H9 (cell line): Measurements from ENCODE around the gene CCR9. TPM values are rescaled to one million over a fixed set of nuclear protein-coding genes. Genes with fewer than 3 reads are reported as not detected.

Experiments
- DNase-seq: peaks from one replicate; pipeline ENCODE4 v3.0.0-alpha.2; 2017
- H2AFZ ChIP-seq: one replicate; pipeline ENCODE4 v1.6.1; 2013; ENCODE audit warnings: mild to moderate bottlenecking, low read length, control low read depth, moderate library complexity
- H2AK5ac ChIP-seq: 2 replicates; pipeline ENCODE4 v1.6.1; 2013; ENCODE audit warnings: low read length, control low read depth, mixed read lengths; ENCODE audit not compliant: insufficient read length
- H2BK120ac ChIP-seq: one replicate; pipeline ENCODE4 v1.6.1; 2013; ENCODE audit warnings: low read depth, mild to moderate bottlenecking, low read length, control low read depth, inconsistent platforms; ENCODE audit not compliant: poor library complexity, severe bottlenecking
- H2BK12ac ChIP-seq: 2 replicates; pipeline ENCODE4 v1.6.1; 2013; ENCODE audit warnings: low read length, control low read depth, mixed read lengths, low read depth; ENCODE audit not compliant: insufficient read length
- H2BK15ac ChIP-seq: 2 replicates; pipeline ENCODE4 v1.6.1; 2013; ENCODE audit warnings: low read depth, low read length, control low read depth
- H2BK20ac ChIP-seq: one replicate; pipeline ENCODE4 v1.6.1; 2013; ENCODE audit warnings: low read depth, mild to moderate bottlenecking, low read length, control low read depth, inconsistent platforms; ENCODE audit not compliant: poor library complexity, severe bottlenecking
- H2BK5ac ChIP-seq: 2 replicates; pipeline ENCODE4 v1.6.1; 2013; ENCODE audit warnings: low read length, control low read depth, mixed read lengths; ENCODE audit not compliant: insufficient read length
- H3K14ac ChIP-seq: 2 replicates; pipeline ENCODE4 v1.6.1; 2013; ENCODE audit warnings: low read length, control low read depth; ENCODE audit not compliant: insufficient read depth
- H3K18ac ChIP-seq: 2 replicates; pipeline ENCODE4 v1.6.1; 2013; ENCODE audit warnings: low read depth, mild to moderate bottlenecking, mixed read lengths, low read length, control low read depth; ENCODE audit not compliant: insufficient read length
- H3K23ac ChIP-seq: 2 replicates; pipeline ENCODE4 v1.6.1; 2013; ENCODE audit warnings: low read length, control low read depth, mixed read lengths, low read depth; ENCODE audit not compliant: insufficient read length
- H3K23me2 ChIP-seq: 2 replicates; pipeline ENCODE4 v1.6.1; 2013; ENCODE audit warnings: low read depth, mild to moderate bottlenecking, mixed read lengths, low read length, control low read depth; ENCODE audit not compliant: insufficient read length, poor library complexity, severe bottlenecking
- H3K27ac ChIP-seq: 2 replicates; pipeline ENCODE4 v1.5.1; 2013; ENCODE audit warnings: low read length, control low read depth, mixed read lengths, low read depth; ENCODE audit not compliant: insufficient read length
- H3K27me3 ChIP-seq: 2 replicates; pipeline ENCODE4 v1.6.1; 2013; ENCODE audit warnings: low read length, control low read depth, inconsistent platforms; ENCODE audit not compliant: insufficient read depth
- H3K4ac ChIP-seq: 2 replicates; pipeline ENCODE4 v1.6.1; 2013; ENCODE audit warnings: low read depth, mild to moderate bottlenecking, control low read depth, inconsistent platforms, low read length, moderate library complexity
- H3K4me1 ChIP-seq: 2 replicates; pipeline ENCODE4 v1.6.1; 2013; ENCODE audit warnings: low read length, control low read depth, inconsistent platforms; ENCODE audit not compliant: insufficient read depth
- H3K4me2 ChIP-seq: 2 replicates; pipeline ENCODE4 v1.6.1; 2013; ENCODE audit warnings: low read length, control low read depth, mixed read lengths; ENCODE audit not compliant: insufficient read length, insufficient read depth
- H3K56ac ChIP-seq: 2 replicates; pipeline ENCODE4 v1.6.1; 2013; ENCODE audit warnings: low read depth, mild to moderate bottlenecking, mixed read lengths, low read length, control low read depth; ENCODE audit not compliant: insufficient read length
- H3K79me1 ChIP-seq: 2 replicates; pipeline ENCODE4 v1.6.1; 2013; ENCODE audit warnings: low read depth, mild to moderate bottlenecking, moderate library complexity, low read length, control low read depth, inconsistent platforms; ENCODE audit not compliant: insufficient read depth, poor library complexity, severe bottlenecking
- H3K79me2 ChIP-seq: 2 replicates; pipeline ENCODE4 v1.6.1; 2013; ENCODE audit warnings: low read length, control low read depth, inconsistent platforms; ENCODE audit not compliant: insufficient read depth
- H3K9ac ChIP-seq: 2 replicates; pipeline ENCODE4 v1.6.1; 2013; ENCODE audit warnings: low read length, control low read depth, mixed read lengths; ENCODE audit not compliant: insufficient read length; ENCODE audit errors: extremely low read depth
- H3K9me3 ChIP-seq: one replicate; pipeline ENCODE4 v1.6.1; 2013; ENCODE audit warnings: low read depth, low read length, inconsistent platforms; ENCODE audit not compliant: control insufficient read depth
- H3T11ph ChIP-seq: one replicate; pipeline ENCODE4 v1.6.1; 2013; ENCODE audit warnings: mild to moderate bottlenecking, low read length, control low read depth, inconsistent platforms
- H4K20me1 ChIP-seq: one replicate; pipeline ENCODE4 v1.6.1; 2013; ENCODE audit not compliant: control insufficient read depth, insufficient read length, insufficient read depth
- H4K5ac ChIP-seq: 2 replicates; pipeline ENCODE4 v1.6.1; 2013; ENCODE audit warnings: low read depth, mild to moderate bottlenecking, mixed read lengths, low read length, control low read depth; ENCODE audit not compliant: insufficient read length
- H4K8ac ChIP-seq: replicated peaks from 2 replicates; pipeline ENCODE4 v1.6.1; 2013; ENCODE audit warnings: low read length, control low read depth, mixed read lengths, low read depth; ENCODE audit not compliant: insufficient read length
- H4K91ac ChIP-seq: 2 replicates; pipeline ENCODE4 v1.6.1; 2013; ENCODE audit warnings: low read depth, mild to moderate bottlenecking, moderate library complexity, mixed read lengths, low read length, control low read depth; ENCODE audit not compliant: insufficient read length
- H3K27ac Mint-ChIP-seq, 3 experiments: 2 replicates in 2 of 3; 3 replicates in 1 of 3; pipeline ENCODE4 v1.8.0; 2020 to 2021; ENCODE audit warnings: mixed read lengths in 3 of 3, mild to moderate bottlenecking in 1 of 3, moderate library complexity in 1 of 3
- H3K27me3 Mint-ChIP-seq: 2 replicates; pipeline ENCODE4 v1.8.0; 2021; ENCODE audit warnings: low read depth, mild to moderate bottlenecking, moderate library complexity, mixed read lengths
- H3K36me3 Mint-ChIP-seq, 3 experiments: 2 replicates in 2 of 3; 3 replicates in 1 of 3; pipeline ENCODE4 v1.8.0; 2020 to 2021; ENCODE audit warnings: low read depth in 3 of 3, mixed read lengths in 3 of 3; ENCODE audit not compliant: insufficient read depth in 1 of 3
- H3K4me1 Mint-ChIP-seq, 2 experiments: 2 replicates each; pipeline ENCODE4 v1.8.0; 2020; ENCODE audit warnings: mixed read lengths in 2 of 2
- H3K4me3 Mint-ChIP-seq, 2 experiments: 2 replicates in 1 of 2; 3 replicates in 1 of 2; pipeline ENCODE4 v1.8.0; 2020 to 2021; ENCODE audit warnings: mild to moderate bottlenecking in 2 of 2, mixed read lengths in 2 of 2, moderate library complexity in 1 of 2
- H3K9me3 Mint-ChIP-seq, 2 experiments: 2 replicates in 1 of 2; 3 replicates in 1 of 2; pipeline ENCODE4 v1.8.0; 2020; ENCODE audit warnings: mild to moderate bottlenecking in 2 of 2, mixed read lengths in 2 of 2, moderate library complexity in 1 of 2
- CTCF ChIP-seq: fragments of 200-600 bp; sonication (generic); conservative IDR thresholded peaks from 3 replicates; pipeline ENCODE4 v1.8.0; 2021; ENCODE audit warnings: antibody characterized with exemption, mild to moderate bottlenecking
- WGBS: extraction: QIAGEN DNeasy Blood & Tissue Kit; methylation state at CpG from one replicate; pipeline ENCODE4 v1.1.7; 2013; ENCODE audit warnings: missing lambda C conversion rate, low lambda C conversion rate, mixed read lengths; ENCODE audit not compliant: insufficient read length; ENCODE audit errors: extremely low coverage; 5-methylcytosine and 5-hydroxymethylcytosine counted together
- total RNA-seq: library from RNA; stranded (reverse); gene quantifications from 2 replicates; pipeline ENCODE4 v1.2.1, GENCODE V29; 2021

Gene CCR9
- total RNA-seq, 1 experiment from 2014 or later, result not detected

DNA sequence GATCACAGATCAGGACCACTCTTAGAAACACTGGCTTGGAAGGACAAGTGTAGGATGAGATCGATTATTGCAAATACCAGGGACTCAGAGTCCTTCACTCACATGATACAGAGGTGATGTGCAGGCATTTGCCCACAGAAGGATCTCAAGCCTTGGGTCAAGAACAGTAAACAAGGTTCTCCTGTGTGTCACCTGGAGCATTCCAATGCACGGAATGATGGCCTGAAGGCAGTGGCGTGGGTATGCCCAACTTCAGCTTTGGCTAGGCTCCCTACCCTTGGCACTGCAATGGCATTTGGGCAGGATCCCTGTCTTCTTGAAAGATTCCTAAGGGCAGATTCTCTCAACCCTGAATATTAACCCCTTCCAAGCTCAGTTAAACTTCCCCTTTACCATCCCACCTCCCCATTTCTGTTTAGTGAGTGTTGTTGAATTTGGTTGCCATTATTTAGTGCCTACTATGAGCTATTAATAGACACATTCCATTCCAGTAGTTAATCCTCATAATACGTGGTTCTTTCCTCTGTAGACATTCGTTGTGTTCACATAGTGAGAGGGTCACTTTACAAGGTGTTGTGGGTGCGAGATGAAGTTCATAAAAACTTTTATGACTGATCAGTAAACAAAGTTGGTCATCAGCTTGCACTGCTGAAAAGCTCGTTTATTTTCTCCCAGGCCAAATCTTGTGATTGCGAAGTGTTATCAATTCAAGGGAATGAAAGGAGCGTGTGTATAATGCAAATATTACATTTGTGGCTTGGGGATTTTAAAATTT lies 43.3 kb upstream of the CCR9 start:
- Histone ChIP-seq H2BK12ac (no peak overlapping the region), H2BK15ac (no peak overlapping the region), H2BK120ac (no peak overlapping the region), H3K9me3 (no peaks in the 10 kb centered on the region), H3K56ac (no peak overlapping the region), H2AFZ (no peak overlapping the region), H3T11ph (no peak overlapping the region), H3K14ac (no peak overlapping the region), H3K4me1 (no peaks in the 10 kb centered on the region), H3K27me3 (peaks cover 6% of the 10 kb centered on the region; the same call in 1 of the 2 replicates), H3K79me1 (no peaks in the 10 kb centered on the region), H3K23me2 (peaks cover 11% of the 10 kb centered on the region), H4K91ac (no peak overlapping the region), H3K4me2 (no peak overlapping the region), H2BK5ac (no peak overlapping the region), H4K8ac (no peak overlapping the region), H4K5ac (no peak overlapping the region), H3K18ac (no peak overlapping the region), H4K20me1 (no peaks in the 10 kb centered on the region), H3K79me2 (no peaks in the 10 kb centered on the region), H3K4ac (no peak overlapping the region), H3K27ac (no peak overlapping the region), H3K23ac (no peak overlapping the region), H3K9ac (no peak overlapping the region), H2BK20ac (no peak overlapping the region), H2AK5ac (no peak overlapping the region)
- Mint-ChIP-seq H3K9me3 (no peaks in the 10 kb centered on the region), H3K36me3 (no peaks in the 10 kb centered on the region), H3K27me3 (peaks cover 53% of the 10 kb centered on the region), H3K4me1 (peaks cover 3 to 5% of the 10 kb centered on the region in 2 experiments; a peak in 3 of 4 replicates), H3K27ac (no peak overlapping the region), H3K4me3 (peak overlapping the region in 1 of 2 experiments; percentile 89; a peak in 2 of 5 replicates)
- WGBS, result no CpG with 5 or more reads among the region's 9 CpGs
- no peak for TF ChIP-seq CTCF
- DNase-seq, result no peak
